Thyroid gland (tissue), 4 donors: Measurements from ENCODE around the gene DCX.

Source experiments
- CTCF ChIP-seq, 6 experiments: fragments of 200-600 bp in 3 of 6; fragments of 450-650 bp in 3 of 6; sonication (generic) in 3 of 6; IDR thresholded peaks; one replicate each; pipeline ENCODE4 v1.5.1; 2016 to 2019; ENCODE audit warnings: antibody characterized with exemption in 6 of 6, mild to moderate bottlenecking in 2 of 6, inconsistent platforms in 1 of 6, moderate library complexity in 1 of 6
- POLR2A ChIP-seq, 2 donors: fragments of 450-650 bp; IDR thresholded peaks; one replicate each; pipeline ENCODE4 v1.6.1; 2017; ENCODE audit warnings: antibody characterized with exemption in 2 of 2, mild to moderate bottlenecking in 2 of 2, moderate library complexity in 1 of 2

GRCh38 chrX:111382277-111382676 is 29.7 kb downstream of the DCX start:
- TF ChIP-seq CTCF (IDR thresholded peaks at IDR 0.05) (no peak), POLR2A (IDR thresholded peaks at IDR 0.05) (no peak)
